HepG2 (cell line): ENCODE results near the gene CA14. TPM values are rescaled to one million over a fixed set of nuclear protein-coding genes. Genes with fewer than 3 reads are reported as not detected.

Source experiments
- ARNTL ChIP-seq: sonication (generic); formaldehyde crosslinking; IDR thresholded peaks from 2 replicates; pipeline ENCODE4 v1.4.0; 2020; ENCODE audit warnings: mild to moderate bottlenecking, missing genetic modification reagents
- CHD2 ChIP-seq: IDR thresholded peaks from 2 replicates; pipeline ENCODE4 v1.6.1; 2011; ENCODE audit warnings: low read depth, low read length, improper control_type of control experiment
- CTCF ChIP-seq: sonication (generic); formaldehyde crosslinking; IDR thresholded peaks from 2 replicates; pipeline ENCODE4 v1.5.0; 2020; ENCODE audit warnings: mild to moderate bottlenecking, missing genetic modification reagents, moderate library complexity
- IRF1 ChIP-seq: sonication (generic); formaldehyde crosslinking; IDR thresholded peaks from 2 replicates; pipeline ENCODE4 v1.4.0; 2020; ENCODE audit warnings: low read depth, mild to moderate bottlenecking, missing genetic modification reagents
- KDM2A ChIP-seq: sonication (generic); formaldehyde crosslinking; IDR thresholded peaks from 2 replicates; pipeline ENCODE4 v1.4.0; 2020; ENCODE audit warnings: low read depth, missing genetic modification reagents, borderline replicate concordance
- MED13 ChIP-seq: sonication (generic); formaldehyde crosslinking; IDR thresholded peaks from 2 replicates; pipeline ENCODE4 v1.5.0; 2020; ENCODE audit warnings: missing genetic modification reagents
- MTF1 ChIP-seq: sonication (generic); formaldehyde crosslinking; IDR thresholded peaks from 2 replicates; pipeline ENCODE4 v1.5.0; 2020; ENCODE audit warnings: missing genetic modification reagents
- MXD1 ChIP-seq: sonication (generic); formaldehyde crosslinking; IDR thresholded peaks from 2 replicates; pipeline ENCODE4 v1.4.0; 2020; ENCODE audit warnings: mild to moderate bottlenecking, missing genetic modification reagents
- NFIC ChIP-seq: IDR thresholded peaks from 2 replicates; pipeline ENCODE4 v1.6.1; 2012; ENCODE audit warnings: mild to moderate bottlenecking, low read length, inconsistent platforms
- ZNF800 ChIP-seq: sonication (generic); formaldehyde crosslinking; IDR thresholded peaks from 2 replicates; pipeline ENCODE4 v1.4.0; 2020; ENCODE audit warnings: missing genetic modification reagents
- polyA plus RNA-seq, 8 experiments: library from polyadenylated mRNA; depleted of rRNA in 3 of 8; stranded (reverse) in 7 of 8; unstranded in 1 of 8; fragments of >200 nt; fragmentation: Illumina TruSeq in 4 of 8; extraction: Trizol in 4 of 8; gene quantifications; 2 replicates each; pipeline versions ENCODE4 v1.2.1 to v1.2.3, GENCODE V29; 2011 to 2016; ENCODE audit warnings: low read depth in 4 of 8, missing spikeins in 1 of 8, mixed read lengths in 1 of 8; ENCODE audit not compliant: insufficient read depth in 1 of 8
- total RNA-seq, 5 experiments: library from RNA; depleted of rRNA; stranded (reverse); fragments of >200 nt; fragmentation: Illumina TruSeq; extraction: Trizol; gene quantifications; 2 replicates each; pipeline ENCODE4 v1.2.3, GENCODE V29; 2016; ENCODE audit warnings: low read depth in 1 of 5

Gene CA14
- total and polyA plus RNA-seq, 2 of the 13 experiments (the other 11 are each of a cell fraction or from before 2014, with no cell fraction given), result 2.4 to 8.5 TPM

- no peak for TF ChIP-seq CHD2
- TF ChIP-seq MTF1, result no peak
- TF ChIP-seq ZNF800 (CRISPR knock-in tag), result no peak
- TF ChIP-seq NFIC, result no peak
- 0 out of 2 replicates have a peak, but pooled peaks have one; percentile 14 for TF ChIP-seq MXD1 (CRISPR knock-in tag)
- TF ChIP-seq CTCF (CRISPR knock-in tag), result 0 out of 2 replicates have a peak, but pooled peaks have one; percentile 10
- no peak for TF ChIP-seq MED13 (CRISPR knock-in tag)
- TF ChIP-seq IRF1 (CRISPR knock-in tag), result 0 out of 2 replicates have a peak, but pooled peaks have one; percentile 51
- TF ChIP-seq KDM2A (CRISPR knock-in tag), result 0 out of 2 replicates have a peak, but pooled peaks have one; percentile 22
- TF ChIP-seq ARNTL (CRISPR knock-in tag), result peak; percentile 75
Measured at GRCh38 chr1:150256554-150257341, 826 bp upstream of the CA14 start (continued).
